Measurements from ENCODE around the gene IL22RA2.
"Not testable (repeated sequence)": the region's sequence is repeated elsewhere in the genome, so short reads cannot be mapped to it uniquely, and the experiment has no call there.

IL22RA2 gene

DNA sequence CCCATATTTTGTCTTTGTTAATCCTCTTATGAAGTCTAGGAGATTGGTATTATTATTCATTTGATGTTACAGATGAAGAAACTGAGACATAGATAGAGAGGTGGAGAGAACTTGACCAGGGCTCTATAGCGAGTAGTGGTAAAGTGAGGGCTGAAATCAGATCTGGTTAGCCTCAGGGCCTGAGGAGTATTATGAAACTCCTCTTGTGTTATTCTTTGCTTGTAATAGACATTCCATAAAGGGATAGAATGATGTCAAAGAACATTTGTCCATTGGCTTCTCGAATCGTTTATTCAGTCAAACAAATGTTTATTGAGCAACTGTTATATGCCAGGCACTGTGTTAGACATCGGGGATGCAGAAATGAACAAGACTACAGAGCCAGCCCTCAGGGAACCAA lies at the start of gene IL22RA2:
TSS of gene IL22RA2 (minus strand) at position 144 of the 400 bp plus-strand sequence. CDS start 11,895 bp downstream, outside the sequence.
- no peak for DNase-seq

- DNase-seq = no peak
Observed at GRCh38 chr6:137222381-137222780, 48.9 kb upstream of the IL22RA2 start.

- no peak for DNase-seq
Observed at GRCh38 chr6:137219664-137220252, 46.3 kb upstream of the IL22RA2 start.

DNA sequence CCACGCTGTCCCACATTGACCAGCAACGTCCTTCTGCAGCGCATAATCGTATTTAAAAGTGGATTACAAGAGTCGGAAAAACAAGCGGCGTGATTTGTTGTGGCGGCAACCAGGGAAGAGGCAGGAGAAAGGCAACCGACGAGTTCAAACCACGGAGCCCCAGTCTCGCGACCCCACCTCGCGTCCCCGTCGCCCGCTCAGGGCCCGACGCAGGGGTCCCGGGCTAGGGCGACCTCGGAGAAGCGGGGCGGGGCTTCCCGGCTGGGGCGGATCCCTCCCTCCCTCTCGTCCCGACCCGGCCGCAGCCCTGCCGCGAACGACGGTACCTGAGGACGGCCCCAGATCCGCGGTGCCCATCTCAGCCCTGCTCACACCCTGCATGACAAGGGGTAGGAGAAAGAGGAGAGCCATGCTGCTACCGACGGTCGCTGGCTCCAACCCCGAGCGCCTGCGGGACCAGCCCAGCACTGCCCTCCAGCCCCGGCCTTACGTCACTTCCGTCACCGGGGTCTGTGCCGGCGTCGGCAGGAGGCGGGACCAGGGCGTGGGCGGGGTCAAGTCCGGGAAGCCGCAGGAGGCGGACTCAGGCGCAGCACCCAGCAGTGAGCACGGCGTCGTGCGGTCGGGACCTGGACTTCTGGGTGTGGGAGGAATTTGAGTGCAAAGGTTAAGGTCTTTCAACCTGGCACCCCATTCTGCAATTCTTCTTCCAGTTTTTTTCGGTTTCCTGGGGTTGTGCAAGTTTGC lies 45.6 kb upstream of the IL22RA2 start, which contains the start of gene IFNGR1:
TSS of gene IFNGR1 (minus strand) at position 469 of the 747 bp plus-strand sequence. CDS start at position 411, 58 bp downstream.
- peak; percentile 84 to 93 (median 92) for DNase-seq

DNA sequence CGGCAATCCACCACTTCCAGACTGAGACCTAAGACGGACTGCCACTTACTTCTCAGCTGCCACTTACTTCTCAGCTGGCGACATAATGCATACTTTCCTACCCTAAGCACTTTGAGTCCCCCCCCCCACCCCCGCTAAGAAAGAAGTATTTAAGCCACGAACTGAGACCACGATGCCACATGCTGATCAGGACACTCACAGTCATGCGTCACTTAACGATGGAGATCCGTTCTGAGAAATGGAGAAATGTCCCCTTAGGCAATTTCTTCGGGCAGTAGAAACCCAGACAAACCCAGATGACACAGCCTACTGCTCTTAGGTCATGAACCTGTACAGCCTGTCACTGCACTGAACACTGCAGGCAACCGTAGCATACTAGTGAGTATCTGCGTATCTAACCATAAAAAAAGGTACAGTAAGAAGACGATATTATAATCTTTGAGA lies 45.1 kb upstream of the IL22RA2 start:
- no peak for DNase-seq

DNA sequence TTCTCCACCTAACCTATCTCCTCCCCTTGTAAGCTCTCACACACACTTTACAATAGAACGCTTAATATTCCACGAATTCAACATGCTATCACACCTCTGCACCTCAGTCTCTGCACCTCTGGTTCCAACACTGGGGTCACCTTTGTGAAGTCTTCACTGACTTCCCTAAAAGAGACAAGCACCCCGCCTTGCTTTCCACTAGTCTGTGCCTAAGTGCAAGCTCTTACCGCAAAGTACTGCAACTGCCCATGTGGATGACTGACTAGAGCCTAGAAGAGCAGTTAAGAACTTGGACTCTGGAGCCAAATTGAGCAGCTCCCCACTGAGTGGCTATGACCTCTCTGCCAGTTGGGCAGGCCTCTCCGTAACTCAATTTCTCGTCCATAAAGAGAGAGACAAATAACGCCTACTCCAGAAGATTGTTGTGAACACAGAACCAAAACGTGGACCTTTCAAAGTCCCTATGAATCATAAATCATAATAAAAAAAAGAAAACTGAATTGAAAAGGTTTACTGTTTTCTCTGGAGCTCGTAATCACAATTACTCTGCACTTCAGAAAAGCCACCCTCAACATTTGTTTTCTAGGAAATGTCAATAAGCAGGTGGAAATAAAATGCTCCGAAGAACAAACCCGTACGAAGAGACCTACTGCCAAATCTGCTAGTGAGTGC lies 44.5 kb upstream of the IL22RA2 start:
- DNase-seq = no peak

GRCh38 chr6:137216875-137217553 lies 43.6 kb upstream of the IL22RA2 start:
- DNase-seq = no peak

GRCh38 chr6:137216106-137216505 lies 42.7 kb upstream of the IL22RA2 start:
- DNase-seq = no peak

GRCh38 chr6:137215630-137216029 lies 42.2 kb upstream of the IL22RA2 start:
- DNase-seq = not testable (repeated sequence)

- no peak for DNase-seq
Observed at GRCh38 chr6:137214931-137215330, 41.5 kb upstream of the IL22RA2 start.

DNA sequence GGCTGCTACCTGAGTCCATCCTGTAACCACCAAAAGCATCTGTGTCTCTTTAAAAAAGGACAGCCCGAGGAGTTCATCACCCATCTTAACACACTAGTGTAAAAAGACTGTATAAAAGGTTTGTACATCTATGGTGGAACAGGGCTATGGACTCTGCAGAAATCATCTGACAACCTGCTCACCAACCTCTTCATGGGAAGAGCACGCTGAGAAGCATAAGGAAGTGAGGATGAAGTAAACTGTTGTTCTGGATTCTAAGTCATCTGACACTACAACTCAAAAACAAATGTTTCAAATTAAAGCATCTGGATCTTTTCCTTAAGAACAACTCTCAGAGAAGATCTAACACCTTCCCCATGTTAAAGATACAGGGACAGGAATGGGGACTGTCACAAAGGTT lies 40.4 kb upstream of the IL22RA2 start:
- no peak for DNase-seq

- DNase-seq = no peak
Observed at GRCh38 chr6:137213331-137213740, 39.9 kb upstream of the IL22RA2 start.

DNA sequence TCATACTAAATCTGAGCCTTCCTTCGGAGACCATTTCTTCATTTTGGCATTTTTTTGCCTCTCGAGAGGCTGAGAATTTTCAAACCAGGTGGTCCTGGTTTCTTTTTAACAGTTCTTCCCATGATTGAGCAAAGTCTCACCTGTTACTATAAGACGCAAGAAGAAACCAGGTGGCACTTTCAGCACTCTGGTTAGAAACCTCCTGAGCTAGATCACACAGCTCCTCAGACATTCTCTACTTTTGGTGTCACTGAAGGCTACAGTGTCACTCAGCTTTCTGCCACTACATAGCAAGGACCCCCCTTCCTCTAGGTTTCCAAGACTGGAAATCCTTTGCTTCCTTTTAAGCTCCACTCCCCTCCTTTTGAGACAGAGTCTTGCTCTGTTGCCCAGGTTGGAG lies 38.5 kb upstream of the IL22RA2 start:
- DNase-seq = no peak

- no peak for DNase-seq
Observed at GRCh38 chr6:137210903-137211302, 37.5 kb upstream of the IL22RA2 start.

DNA sequence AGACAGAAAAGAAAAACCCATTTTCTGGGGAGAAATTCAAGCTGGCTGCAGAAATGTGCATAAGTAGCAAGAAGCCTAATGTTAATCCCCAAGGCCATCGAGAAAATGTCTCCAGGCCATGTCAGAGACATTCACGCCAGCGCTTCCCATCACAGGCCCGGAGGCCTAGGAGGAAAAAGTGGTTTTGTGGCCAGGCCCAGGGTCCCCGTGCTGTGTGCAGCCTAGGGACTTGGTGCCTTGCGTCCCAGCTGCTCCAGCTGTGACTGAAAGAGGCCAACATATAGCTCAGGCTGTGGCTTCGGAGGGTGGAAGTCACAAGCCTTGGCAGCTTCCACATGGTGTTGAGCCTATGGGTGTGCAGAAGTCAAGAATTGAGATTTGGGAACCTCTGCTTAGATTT lies 34.8 kb upstream of the IL22RA2 start:
- no peak for DNase-seq

GRCh38 chr6:137207457-137207856 lies 34.0 kb upstream of the IL22RA2 start:
- DNase-seq = not testable (repeated sequence)

GRCh38 chr6:137206577-137206976 lies 33.1 kb upstream of the IL22RA2 start:
- DNase-seq = no peak

- no peak for DNase-seq
Observed at GRCh38 chr6:137203256-137203655, 29.8 kb upstream of the IL22RA2 start.

DNA sequence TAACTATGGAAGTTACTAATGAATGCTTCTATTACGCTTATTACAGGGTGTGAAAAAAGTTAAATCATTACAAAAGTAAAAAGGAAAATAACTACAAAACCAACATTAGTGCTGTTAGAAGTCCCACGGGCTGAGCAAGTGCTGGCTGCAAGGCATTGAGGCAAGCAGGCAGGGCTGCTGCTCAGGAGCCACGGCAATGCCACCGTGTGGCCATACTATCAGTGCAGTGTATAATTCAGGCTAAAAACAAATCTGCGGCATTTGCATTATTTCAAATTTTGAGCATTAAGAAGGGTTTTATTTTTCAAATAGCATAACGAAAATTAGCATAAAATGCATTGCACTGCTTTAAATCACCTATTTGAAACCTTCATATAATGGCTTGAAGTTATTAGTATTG lies 28.6 kb upstream of the IL22RA2 start:
- no peak for DNase-seq

GRCh38 chr6:137201006-137201405 lies 27.6 kb upstream of the IL22RA2 start:
- no peak for DNase-seq

GRCh38 chr6:137200288-137200687 lies 26.8 kb upstream of the IL22RA2 start:
- DNase-seq = no peak

- no peak for DNase-seq
Observed at GRCh38 chr6:137197684-137198645, 24.5 kb upstream of the IL22RA2 start.
